IPS DF 6.9 (cell line): ENCODE results near the gene TMIGD3.
A peak's percentile ranks its signal among the peaks of the same experiment; 100 is the strongest.

Experiments
- DNase-seq: peaks from one replicate; pipeline ENCODE4 v3.0.0-alpha.2; 2013; ENCODE audit warnings: low read depth, low spot score
- H3K27ac ChIP-seq: one replicate; pipeline ENCODE4 v1.5.1; 2013; ENCODE audit warnings: low read length, control low read depth
- H3K27me3 ChIP-seq: 2 replicates; pipeline ENCODE4 v1.6.1; 2013; ENCODE audit warnings: mild to moderate bottlenecking, low read length; ENCODE audit not compliant: control insufficient read depth, insufficient read depth
- H3K36me3 ChIP-seq: 2 replicates; pipeline ENCODE4 v1.6.1; 2013; ENCODE audit warnings: low read length; ENCODE audit not compliant: control insufficient read depth, insufficient read depth
- H3K4me1 ChIP-seq: 2 replicates; pipeline ENCODE4 v1.6.1; 2013; ENCODE audit warnings: low read length; ENCODE audit not compliant: control insufficient read depth, insufficient read depth
- H3K4me3 ChIP-seq: 2 replicates; pipeline ENCODE4 v1.5.1; 2013; ENCODE audit warnings: mild to moderate bottlenecking, low read length
- H3K9me3 ChIP-seq: 2 replicates; pipeline ENCODE4 v1.6.1; 2013; ENCODE audit warnings: low read length, inconsistent platforms; ENCODE audit not compliant: control insufficient read depth, insufficient read depth
- WGBS: extraction: QIAGEN DNeasy Blood & Tissue Kit; methylation state at CpG from one replicate; pipeline ENCODE4 v1.1.7; 2013; ENCODE audit warnings: mixed read lengths, missing lambda C conversion rate; ENCODE audit not compliant: insufficient read length, insufficient coverage; 5-methylcytosine and 5-hydroxymethylcytosine counted together

Gene TMIGD3

GRCh38 chr1:111520053-111520452 lies 16.6 kb upstream of the TMIGD3 start:
- no peak for DNase-seq
- H3K4me1 ChIP-seq, result peaks cover 2% of the 10 kb centered on the region
- H3K4me3 ChIP-seq, result no peak overlapping the region
- no peaks in the 10 kb centered on the region for H3K9me3 ChIP-seq
- WGBS, result no CpG with 5 or more reads among the region's 3 CpGs
- no peaks in the 10 kb centered on the region for H3K27me3 ChIP-seq
- H3K36me3 ChIP-seq, result no peaks in the 10 kb centered on the region
- H3K27ac ChIP-seq, result no peak overlapping the region

GRCh38 chr1:111517469-111518225 lies 14.2 kb upstream of the TMIGD3 start:
- H3K36me3 ChIP-seq, result no peaks in the 10 kb centered on the region
- no peaks in the 10 kb centered on the region for H3K27me3 ChIP-seq
- DNase-seq, result no peak
- H3K4me3 ChIP-seq, result no peak overlapping the region
- peaks cover 2% of the 10 kb centered on the region for H3K4me1 ChIP-seq
- WGBS, result no CpG with 5 or more reads among the region's 1 CpG
- H3K9me3 ChIP-seq, result no peaks in the 10 kb centered on the region
- H3K27ac ChIP-seq, result no peak overlapping the region

- Histone ChIP-seq H3K4me3 (no peak overlapping the region), H3K9me3 (no peaks in the 10 kb centered on the region), H3K36me3 (no peaks in the 10 kb centered on the region), H3K27ac (no peak overlapping the region), H3K4me1 (peaks cover 2% of the 10 kb centered on the region), H3K27me3 (no peaks in the 10 kb centered on the region)
- WGBS, result no CpG with 5 or more reads among the region's 13 CpGs
- peak; percentile 50 for DNase-seq
Measured at GRCh38 chr1:111516005-111516535, 12.6 kb upstream of the TMIGD3 start.

- DNase-seq, result no peak
- H3K27ac ChIP-seq, result no peak overlapping the region
- no CpG with 5 or more reads among the region's 40 CpGs for WGBS
- no peaks in the 10 kb centered on the region for H3K36me3 ChIP-seq
- H3K9me3 ChIP-seq, result no peaks in the 10 kb centered on the region
- peaks cover 2% of the 10 kb centered on the region for H3K4me1 ChIP-seq
- no peak overlapping the region for H3K4me3 ChIP-seq
- no peaks in the 10 kb centered on the region for H3K27me3 ChIP-seq
Measured at GRCh38 chr1:111515291-111516004, 12.0 kb upstream of the TMIGD3 start.

GRCh38 chr1:111513410-111514020 lies 10.1 kb upstream of the TMIGD3 start:
- Histone ChIP-seq H3K9me3 (no peaks in the 10 kb centered on the region), H3K4me1 (peaks cover 2% of the 10 kb centered on the region), H3K27me3 (no peaks in the 10 kb centered on the region), H3K36me3 (no peaks in the 10 kb centered on the region), H3K27ac (no peak overlapping the region), H3K4me3 (no peak overlapping the region)
- no CpG with 5 or more reads among the region's 8 CpGs for WGBS
- no peak for DNase-seq

GRCh38 chr1:111512931-111513330 lies 9.5 kb upstream of the TMIGD3 start:
- no CpG with 5 or more reads among the region's 3 CpGs for WGBS
- H3K27me3 ChIP-seq, result no peaks in the 10 kb centered on the region
- no peak overlapping the region for H3K27ac ChIP-seq
- H3K9me3 ChIP-seq, result no peaks in the 10 kb centered on the region
- H3K36me3 ChIP-seq, result no peaks in the 10 kb centered on the region
- no peak overlapping the region for H3K4me3 ChIP-seq
- DNase-seq, result no peak
- H3K4me1 ChIP-seq, result peaks cover 3% of the 10 kb centered on the region

- H3K4me1 ChIP-seq, result peaks cover 5% of the 10 kb centered on the region
- no peak overlapping the region for H3K27ac ChIP-seq
- no peak overlapping the region for H3K4me3 ChIP-seq
- no CpG with 5 or more reads among the region's 5 CpGs for WGBS
- H3K9me3 ChIP-seq, result no peaks in the 10 kb centered on the region
- no peaks in the 10 kb centered on the region for H3K27me3 ChIP-seq
- DNase-seq, result no peak
- no peaks in the 10 kb centered on the region for H3K36me3 ChIP-seq
Measured at GRCh38 chr1:111512132-111512889, 8.9 kb upstream of the TMIGD3 start.

- Histone ChIP-seq H3K9me3 (no peaks in the 10 kb centered on the region), H3K36me3 (no peaks in the 10 kb centered on the region), H3K4me3 (no peak overlapping the region), H3K4me1 (peaks cover 5% of the 10 kb centered on the region), H3K27ac (no peak overlapping the region), H3K27me3 (no peaks in the 10 kb centered on the region)
- DNase-seq, result no peak
- WGBS, result no CpG with 5 or more reads among the region's 3 CpGs
Measured at GRCh38 chr1:111511370-111511769, 7.9 kb upstream of the TMIGD3 start.

GRCh38 chr1:111509997-111510375 lies 6.6 kb upstream of the TMIGD3 start:
- no peaks in the 10 kb centered on the region for H3K36me3 ChIP-seq
- no peaks in the 10 kb centered on the region for H3K9me3 ChIP-seq
- no peak overlapping the region for H3K27ac ChIP-seq
- no peak for DNase-seq
- peaks cover 3% of the 10 kb centered on the region; the same call in 1 of the 2 replicates for H3K4me1 ChIP-seq
- H3K4me3 ChIP-seq, result no peak overlapping the region
- WGBS, result no CpG with 5 or more reads among the region's 3 CpGs
- H3K27me3 ChIP-seq, result no peaks in the 10 kb centered on the region
